Hypothalamus (tissue), 51 donors: ENCODE results near the gene PRKAG2.

Source experiments
- DNase-seq, 51 donors: peaks; one replicate each; lab custom pipeline; 2025; lab: John Stamatoyannopoulos, UW

Gene PRKAG2

GRCh38 chr7:151780631-151781030 lies 96.3 kb downstream of the PRKAG2 start:
- no peak for DNase-seq

DNA sequence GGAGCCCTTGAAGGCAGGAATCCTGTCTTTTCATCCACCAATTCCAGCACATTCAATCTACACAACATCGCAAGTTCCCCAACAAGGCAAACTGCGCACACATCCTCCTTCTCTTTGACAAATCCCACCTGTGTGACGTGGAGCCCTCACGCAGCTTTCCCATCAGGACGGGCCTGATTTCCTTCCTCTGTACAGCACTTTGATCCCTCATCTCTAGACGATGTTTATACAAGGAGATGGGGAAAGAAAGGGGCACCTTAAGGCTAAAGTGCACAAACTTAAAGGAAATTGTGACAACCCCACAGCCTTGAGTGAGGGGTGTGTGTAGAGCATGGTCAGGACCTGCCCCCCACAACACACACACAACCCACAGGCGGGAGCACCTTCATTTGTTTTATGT lies 97.2 kb downstream of the PRKAG2 start:
- DNase-seq, result no peak

DNA sequence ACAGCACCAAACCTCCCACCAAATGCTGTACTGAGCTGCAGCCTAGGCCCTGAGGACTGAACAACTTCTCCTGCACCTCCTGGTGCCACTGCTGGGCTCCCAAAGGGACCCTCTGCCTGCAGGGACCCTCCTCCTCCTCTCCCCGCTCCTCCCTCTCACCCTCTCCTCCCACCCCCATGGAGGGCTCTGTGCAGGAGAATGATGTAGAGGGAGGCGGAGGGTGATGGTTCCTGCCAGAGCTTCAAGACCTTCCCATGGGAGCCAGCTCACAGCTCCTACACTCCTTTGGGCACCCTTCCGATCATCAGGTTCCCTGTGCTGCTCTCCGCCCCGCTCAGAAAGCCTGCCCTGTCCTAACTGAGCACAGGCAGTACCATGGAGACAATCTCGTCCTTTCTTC lies 97.7 kb downstream of the PRKAG2 start:
- DNase-seq, result no peak

- no peak for DNase-seq
Observed at GRCh38 chr7:151777908-151778670, 98.8 kb downstream of the PRKAG2 start.

DNA sequence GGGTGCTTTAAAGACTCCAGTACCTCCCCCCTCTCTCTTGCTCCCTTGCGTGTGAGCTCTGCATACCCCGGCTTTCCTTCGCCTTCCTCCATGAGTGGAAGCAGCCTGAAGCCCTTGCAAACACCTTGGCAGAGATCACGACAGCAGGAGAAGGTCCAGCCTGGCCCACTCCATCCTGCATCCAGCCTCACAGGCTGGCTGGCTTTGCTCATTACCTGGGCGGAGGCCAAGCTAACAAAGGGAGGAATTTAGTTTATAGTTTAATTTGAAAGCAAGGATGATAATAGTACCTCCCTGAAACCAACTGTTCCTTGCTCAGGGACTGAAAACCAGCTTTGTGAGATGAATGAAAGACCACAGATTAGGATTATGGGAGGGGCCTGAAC lies 99.4 kb downstream of the PRKAG2 start:
- no peak for DNase-seq

DNA sequence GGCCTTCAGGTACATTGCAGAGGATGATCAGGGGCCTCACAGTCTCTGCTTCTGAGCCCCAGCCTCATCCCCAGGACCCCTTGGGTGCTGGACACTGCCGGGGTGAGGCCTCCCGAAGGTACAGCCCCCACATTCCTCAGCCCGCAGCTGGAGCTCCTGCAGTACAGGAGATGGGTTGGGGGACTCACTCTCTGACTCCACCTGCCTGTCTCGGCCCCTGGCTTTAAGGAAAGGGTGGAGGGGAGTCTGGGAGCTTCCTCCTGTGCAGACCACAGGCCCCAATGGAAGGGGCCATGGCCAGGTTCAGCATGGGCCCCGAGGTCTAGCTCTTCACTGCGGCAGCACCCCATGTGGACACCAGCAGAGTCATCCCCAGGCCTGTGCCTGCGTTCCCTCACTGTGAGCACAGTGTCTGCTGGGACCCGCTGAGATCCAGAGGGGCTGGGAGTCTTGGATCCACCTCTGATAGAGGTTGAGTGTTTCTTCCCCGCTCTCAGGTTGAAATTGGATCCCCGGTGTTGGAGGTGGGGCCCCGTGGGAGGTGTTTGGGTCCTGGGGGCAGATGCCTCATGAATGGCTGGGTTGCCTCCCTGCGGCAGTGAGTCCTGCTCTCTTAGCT lies 99.9 kb downstream of the PRKAG2 start:
- DNase-seq, result no peak

DNA sequence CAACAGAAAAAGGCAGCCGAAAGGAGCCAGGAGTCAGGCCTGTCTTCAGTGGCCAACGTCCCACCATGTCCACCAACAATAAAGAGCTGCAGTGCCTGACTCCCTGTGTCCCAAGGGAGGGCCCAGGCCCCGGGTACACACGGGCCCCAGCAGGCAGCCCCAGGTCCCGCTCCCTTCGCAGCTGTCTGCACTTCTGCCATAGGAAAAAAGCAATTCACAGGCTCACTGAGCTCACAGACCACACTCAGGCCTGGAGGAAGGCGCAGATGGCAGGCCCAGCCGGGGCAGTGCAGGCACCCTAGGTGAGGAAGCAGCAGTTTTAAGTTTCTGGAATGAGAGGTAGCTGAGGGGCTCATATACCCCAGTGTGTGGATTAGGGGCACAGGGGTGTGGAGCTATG lies 100.5 kb downstream of the PRKAG2 start:
- no peak for DNase-seq

DNA sequence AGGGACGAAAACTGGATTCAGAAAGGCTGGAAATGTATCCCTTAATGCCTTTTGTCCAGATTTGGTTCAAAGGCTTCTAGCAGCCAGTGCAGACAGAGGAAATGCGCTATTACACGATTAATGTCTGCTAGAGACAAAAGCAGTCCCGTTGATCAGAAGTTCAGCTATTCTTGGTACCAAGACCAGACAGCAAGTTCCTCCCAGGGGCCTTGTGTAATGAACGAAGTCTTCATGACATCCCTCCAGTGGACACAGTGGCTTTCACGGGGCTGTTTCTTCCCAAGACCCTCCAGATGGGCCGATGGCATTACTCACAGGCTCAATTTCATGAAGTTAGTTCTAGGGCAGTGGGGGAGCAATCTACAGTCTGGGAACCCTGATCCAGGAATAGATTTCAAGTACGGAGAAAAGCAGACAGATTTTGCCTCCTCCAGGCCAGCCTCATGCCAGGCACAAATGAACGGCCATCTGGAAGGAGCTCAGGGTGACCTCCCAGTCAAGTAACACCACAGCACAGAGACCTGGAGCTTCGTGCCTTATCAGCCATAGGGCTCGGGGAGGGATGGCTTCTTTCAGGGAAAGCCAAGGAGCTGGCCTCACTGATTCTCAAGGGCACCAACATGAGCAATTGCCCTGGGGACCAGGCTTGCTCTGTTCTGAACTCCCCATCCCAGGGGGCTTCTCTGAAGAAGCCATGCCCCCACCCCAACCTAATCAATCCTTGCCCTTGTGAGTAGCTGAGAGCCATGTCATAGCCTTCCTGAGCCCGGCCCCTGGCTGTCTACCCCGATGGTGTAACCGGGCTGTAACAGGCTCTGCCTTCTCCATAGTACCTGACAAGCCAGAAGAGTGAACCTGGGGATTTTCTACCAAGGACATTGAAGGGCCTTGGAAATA lies 101.1 kb downstream of the PRKAG2 start:
- DNase-seq, result peak in 3 of 51 donors; percentile 17 to 22 (median 21)

- DNase-seq, result no peak
Observed at GRCh38 chr7:151774951-151775350, 102.0 kb downstream of the PRKAG2 start.

DNA sequence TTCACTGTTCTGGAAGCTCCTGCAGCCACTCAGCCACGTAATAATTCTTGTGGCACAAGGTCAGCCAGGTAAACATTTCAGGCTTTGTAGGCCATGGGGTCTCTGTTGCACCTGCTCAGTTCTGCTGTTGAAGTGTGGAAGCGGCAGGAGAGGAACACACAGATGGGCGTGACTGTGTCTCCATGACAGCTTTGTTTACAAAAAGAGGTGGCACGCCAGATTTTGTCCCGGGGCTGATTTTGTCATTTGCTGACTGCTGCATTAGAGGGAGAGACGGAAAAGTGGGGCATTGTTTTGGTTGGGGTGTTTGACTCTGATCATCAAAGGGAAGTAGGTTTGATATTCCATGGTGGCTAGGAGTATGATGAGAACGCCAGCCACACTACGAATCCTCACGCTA lies 103.1 kb downstream of the PRKAG2 start:
- no peak for DNase-seq

GRCh38 chr7:151770232-151770631 lies 106.7 kb downstream of the PRKAG2 start:
- DNase-seq, result no peak

DNA sequence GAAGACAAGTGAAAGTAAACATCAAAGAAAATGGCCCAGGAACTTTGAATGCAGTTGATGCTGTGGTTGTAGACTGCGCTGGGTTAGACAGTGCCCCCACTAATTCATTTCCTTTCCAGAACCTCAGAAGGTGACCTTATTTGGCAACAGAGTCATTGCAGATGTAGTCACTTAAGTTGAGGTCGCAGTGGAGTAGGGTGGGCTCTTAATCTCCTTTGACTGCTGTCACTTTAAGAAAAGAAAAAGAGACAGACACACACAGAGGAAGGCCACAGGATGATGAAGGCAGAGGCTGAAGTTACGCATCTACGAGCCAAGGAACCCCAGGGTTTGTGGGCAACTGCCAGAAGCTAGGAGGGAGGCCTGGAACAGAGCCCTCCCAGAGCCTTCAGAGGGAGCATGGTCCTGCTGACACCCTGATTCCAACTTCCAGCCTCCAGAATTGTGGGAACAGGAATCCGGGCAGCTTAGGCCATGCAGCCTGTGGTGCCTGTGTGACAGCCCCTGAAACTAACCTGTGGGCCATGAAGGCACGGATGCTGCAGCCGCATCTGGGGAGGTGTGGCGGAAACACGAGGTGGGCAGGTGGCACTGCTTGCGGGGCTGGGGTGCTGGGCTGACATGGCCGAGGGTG lies 107.6 kb downstream of the PRKAG2 start:
- no peak for DNase-seq

DNA sequence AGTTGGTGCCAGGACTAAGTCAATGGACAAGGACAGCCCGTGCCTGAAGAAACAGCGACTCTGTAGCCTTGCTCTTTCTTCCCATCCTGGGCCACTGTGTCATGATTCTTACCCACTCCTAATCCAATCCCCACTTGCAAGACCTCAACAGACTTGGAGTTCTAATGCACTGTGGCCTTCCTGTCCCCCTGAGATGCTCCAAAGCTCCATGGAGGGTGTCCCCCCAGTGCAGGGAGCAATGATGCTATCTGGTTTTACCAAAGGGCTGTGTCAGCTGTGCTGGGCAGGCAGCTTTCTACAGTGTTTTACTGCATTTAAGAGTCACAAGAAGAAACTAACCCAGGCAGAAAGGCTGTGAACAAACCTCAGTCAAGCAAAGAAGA lies 108.1 kb downstream of the PRKAG2 start:
- no peak for DNase-seq

GRCh38 chr7:151767557-151767956 lies 109.4 kb downstream of the PRKAG2 start:
- no peak for DNase-seq

DNA sequence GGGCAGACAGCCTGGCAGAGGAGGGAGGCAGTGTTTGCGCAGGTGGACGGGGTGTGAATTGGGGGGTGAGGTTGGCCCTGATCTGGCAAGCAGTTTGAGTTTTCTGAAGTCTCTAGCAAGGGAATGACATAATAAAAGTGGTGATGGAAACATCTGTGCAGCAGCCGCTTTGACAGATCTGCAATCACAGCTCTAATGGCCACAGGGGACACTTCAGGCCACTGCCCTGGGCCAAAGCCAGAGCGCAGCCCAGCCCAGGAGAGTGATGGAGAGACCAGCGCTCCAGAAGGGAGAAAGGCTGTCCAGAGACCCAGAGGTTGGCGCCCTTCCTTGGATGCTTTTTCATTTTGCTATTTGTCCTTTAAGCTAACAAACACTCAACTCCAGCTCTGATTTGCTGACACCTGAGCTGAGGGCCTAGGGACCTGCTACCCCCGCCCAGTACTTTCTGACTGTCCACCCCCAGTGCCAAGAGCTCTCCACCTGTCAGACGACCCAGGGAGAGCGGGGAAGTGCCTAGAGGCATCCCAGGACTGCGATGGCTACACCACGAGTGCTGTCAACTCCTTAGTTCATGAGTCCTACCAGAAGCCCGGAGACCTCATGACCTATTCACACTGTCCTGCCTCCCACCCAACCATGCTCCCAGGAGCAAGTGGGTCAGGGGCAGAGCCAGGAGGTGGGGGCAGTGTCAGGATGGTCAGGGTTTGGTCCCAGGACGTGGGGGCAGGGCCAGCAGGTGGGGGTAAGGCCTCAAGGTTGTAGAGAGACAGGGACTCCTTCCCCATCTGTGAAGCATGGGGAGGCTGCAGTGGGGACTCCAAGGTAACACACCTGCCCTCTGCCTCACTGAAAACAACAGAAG lies 112.6 kb downstream of the PRKAG2 start:
- no peak for DNase-seq

GRCh38 chr7:151763420-151763984 lies 113.4 kb downstream of the PRKAG2 start:
- no peak for DNase-seq

GRCh38 chr7:151762583-151763245 lies 114.2 kb downstream of the PRKAG2 start:
- peak in 1 of 51 donors; percentile 29 for DNase-seq

DNA sequence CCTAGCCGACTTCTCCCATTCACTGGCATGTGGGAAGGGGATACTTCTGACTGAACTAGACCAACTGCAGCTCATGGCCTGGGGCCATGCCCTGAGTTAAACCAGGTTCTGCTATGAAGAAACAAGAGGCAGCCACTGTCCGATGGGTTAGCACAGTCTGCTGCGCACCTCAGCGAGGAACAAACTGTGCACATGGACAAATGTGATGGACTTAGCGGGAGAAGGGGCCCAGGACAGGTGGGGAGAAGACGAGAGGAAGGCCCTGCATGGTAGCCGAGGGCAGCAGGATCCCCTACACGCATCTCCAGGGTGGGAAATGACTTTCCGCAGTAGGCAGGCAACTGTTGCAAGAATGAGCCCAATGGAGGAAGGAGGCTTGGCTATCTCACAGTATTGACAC lies 115.0 kb downstream of the PRKAG2 start:
- no peak for DNase-seq

DNA sequence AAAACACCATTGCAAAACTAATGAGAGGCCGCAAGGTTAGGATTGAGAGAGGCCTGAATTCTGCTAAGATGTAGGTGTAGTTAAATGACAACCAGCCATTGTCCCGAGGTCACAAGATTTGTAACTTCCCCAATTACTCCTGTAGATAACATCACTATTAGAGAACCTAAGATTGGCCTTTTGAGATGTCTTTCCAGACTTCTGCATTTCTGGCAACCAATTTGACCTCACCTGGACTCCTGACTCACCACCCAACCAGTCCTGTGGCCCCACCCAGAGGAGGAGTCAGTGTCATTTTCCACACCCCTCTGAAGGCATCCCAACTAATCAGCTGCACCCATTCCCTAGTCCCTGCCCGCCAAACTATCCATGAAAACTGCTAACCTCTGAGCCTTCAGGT lies 115.7 kb downstream of the PRKAG2 start:
- no peak for DNase-seq
